ENCODE measurements around the gene ADCY2. TPM values are rescaled to one million over a fixed set of nuclear protein-coding genes. Genes with fewer than 3 reads are reported as not detected.

Gene ADCY2
- total RNA-seq, 1 experiment from 2014 or later: 31.3 TPM

DNA sequence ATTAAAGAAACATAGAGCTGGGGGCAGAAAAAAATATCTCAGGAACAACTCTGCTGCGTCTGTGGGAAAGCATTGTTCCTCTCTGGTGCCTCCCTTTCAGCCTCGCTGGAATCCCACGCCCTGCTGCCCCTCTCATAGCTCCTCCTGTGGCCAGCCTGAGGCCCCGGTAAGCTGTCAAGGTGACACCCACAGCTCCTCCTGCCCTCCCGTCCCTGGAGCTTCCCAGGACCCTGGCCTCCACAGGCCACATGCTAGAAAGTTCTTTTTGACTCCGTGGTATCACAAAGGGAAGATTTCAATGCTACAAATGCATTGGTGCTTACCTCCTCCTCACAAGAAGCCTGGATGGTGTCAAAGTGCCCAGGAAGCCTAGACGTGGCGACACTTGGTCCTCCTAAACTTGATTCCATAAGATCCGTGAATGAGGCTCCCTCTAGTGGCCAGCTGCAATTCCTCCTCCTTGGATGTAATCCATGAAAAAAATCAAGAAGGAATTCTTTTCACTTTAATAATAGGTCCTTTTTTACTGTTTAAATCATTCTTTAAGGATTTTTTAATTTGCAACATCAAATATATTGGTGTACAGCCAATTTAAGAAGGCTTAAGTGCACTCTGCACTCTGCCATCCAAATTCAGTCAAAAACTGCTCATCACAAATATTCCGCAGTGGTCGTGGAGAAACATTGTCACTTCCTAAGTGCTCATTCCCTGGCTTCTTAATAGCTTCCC lies 350.1 kb downstream of the ADCY2 start:
- Histone ChIP-seq H3K27ac (ENCODE audit: insufficient read length, low read depth, low read length) (no peak overlapping the region), H2BK120ac (ENCODE audit: low read depth, low read length, poor library complexity, severe bottlenecking) (no peak overlapping the region), H3T11ph (ENCODE audit: low read length) (no peak overlapping the region), H3K9me3 (ENCODE audit: control insufficient read depth, low read depth, low read length) (no peaks in the 10 kb centered on the region), H4K20me1 (ENCODE audit: control insufficient read depth, insufficient read depth, insufficient read length) (no peaks in the 10 kb centered on the region), H3K79me1 (ENCODE audit: insufficient read depth, low read depth, low read length, poor library complexity, severe bottlenecking) (no peaks in the 10 kb centered on the region), H3K23me2 (ENCODE audit: insufficient read length, low read depth, low read length, poor library complexity, severe bottlenecking) (no peaks in the 10 kb centered on the region), H2BK20ac (ENCODE audit: low read depth, low read length, poor library complexity, severe bottlenecking) (no peak overlapping the region), H4K8ac (replicated peaks; ENCODE audit: insufficient read length, low read depth, low read length) (no peak overlapping the region), H3K4me1 (ENCODE audit: insufficient read depth, low read length) (no peaks in the 10 kb centered on the region), H3K27me3 (ENCODE audit: insufficient read depth, low read length) (no peaks in the 10 kb centered on the region), H2AK5ac (ENCODE audit: insufficient read length, low read length) (no peak overlapping the region), H4K5ac (ENCODE audit: insufficient read length, low read depth, low read length) (no peak overlapping the region), H2BK5ac (ENCODE audit: insufficient read length, low read length) (no peak overlapping the region), H3K18ac (ENCODE audit: insufficient read length, low read depth, low read length) (no peak overlapping the region), H2BK15ac (ENCODE audit: low read depth, low read length) (no peak overlapping the region), H3K14ac (ENCODE audit: insufficient read depth, low read length) (no peak overlapping the region), H3K79me2 (ENCODE audit: insufficient read depth, low read length) (no peaks in the 10 kb centered on the region), H2BK12ac (ENCODE audit: insufficient read length, low read depth, low read length) (no peak overlapping the region), H3K56ac (ENCODE audit: insufficient read length, low read depth, low read length) (no peak overlapping the region), H3K23ac (ENCODE audit: insufficient read length, low read depth, low read length) (no peak overlapping the region), H4K91ac (ENCODE audit: insufficient read length, low read depth, low read length) (no peak overlapping the region), H3K9ac (ENCODE audit: extremely low read depth, insufficient read length, low read length) (no peak overlapping the region), H3K4me2 (ENCODE audit: insufficient read depth, insufficient read length, low read length) (no peak overlapping the region), H3K4ac (ENCODE audit: low read depth, low read length) (no peak overlapping the region), H2AFZ (ENCODE audit: low read length) (no peak overlapping the region)
- Mint-ChIP-seq H3K27me3 (ENCODE audit: low read depth) (no peaks in the 10 kb centered on the region), H3K4me1 (peaks cover 2 to 5% of the 10 kb centered on the region in 2 experiments), H3K4me3 (no peak overlapping the region), H3K9me3 (no peaks in the 10 kb centered on the region), H3K36me3 (ENCODE audit: insufficient read depth in 1 of 3, low read depth in 3 of 3) (peaks cover 0 to 6% (median 4%) of the 10 kb centered on the region in 3 experiments; a peak in 4 of 7 replicates), H3K27ac (no peak overlapping the region; a peak in 1 of 7 replicates)
- TF ChIP-seq, protein P1, sequence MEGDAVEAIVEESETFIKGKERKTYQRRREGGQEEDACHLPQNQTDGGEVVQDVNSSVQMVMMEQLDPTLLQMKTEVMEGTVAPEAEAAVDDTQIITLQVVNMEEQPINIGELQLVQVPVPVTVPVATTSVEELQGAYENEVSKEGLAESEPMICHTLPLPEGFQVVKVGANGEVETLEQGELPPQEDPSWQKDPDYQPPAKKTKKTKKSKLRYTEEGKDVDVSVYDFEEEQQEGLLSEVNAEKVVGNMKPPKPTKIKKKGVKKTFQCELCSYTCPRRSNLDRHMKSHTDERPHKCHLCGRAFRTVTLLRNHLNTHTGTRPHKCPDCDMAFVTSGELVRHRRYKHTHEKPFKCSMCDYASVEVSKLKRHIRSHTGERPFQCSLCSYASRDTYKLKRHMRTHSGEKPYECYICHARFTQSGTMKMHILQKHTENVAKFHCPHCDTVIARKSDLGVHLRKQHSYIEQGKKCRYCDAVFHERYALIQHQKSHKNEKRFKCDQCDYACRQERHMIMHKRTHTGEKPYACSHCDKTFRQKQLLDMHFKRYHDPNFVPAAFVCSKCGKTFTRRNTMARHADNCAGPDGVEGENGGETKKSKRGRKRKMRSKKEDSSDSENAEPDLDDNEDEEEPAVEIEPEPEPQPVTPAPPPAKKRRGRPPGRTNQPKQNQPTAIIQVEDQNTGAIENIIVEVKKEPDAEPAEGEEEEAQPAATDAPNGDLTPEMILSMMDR (conservative IDR thresholded peaks at IDR 0.05): peak; percentile 97
- DNase-seq: peak; percentile 79
- WGBS (ENCODE audit: extremely low coverage, insufficient read length, low lambda C conversion rate): no CpG with 5 or more reads among the region's 11 CpGs

Data from H9 (cell line).